Transverse colon (tissue), 3 donors: Measurements from ENCODE around the gene LIN7B.

Experiments used
- POLR2A ChIP-seq: fragments of 450-650 bp; IDR thresholded peaks from one replicate; pipeline ENCODE4 v1.6.1; 2016; ENCODE audit warnings: antibody characterized with exemption, mild to moderate bottlenecking, moderate library complexity
- TF ChIP-seq, protein P1 (sequence below), 5 experiments: fragments of 200-600 bp in 3 of 5; fragments of 450-650 bp in 2 of 5; sonication (generic) in 3 of 5; IDR thresholded peaks; 1 replicate in 2 of 5; 2 replicates in 3 of 5; pipeline ENCODE4 v1.5.1; 2016 to 2017; ENCODE audit warnings: antibody characterized with exemption in 5 of 5, inconsistent platforms in 3 of 5, mild to moderate bottlenecking in 2 of 5, moderate library complexity in 1 of 5

DNA sequence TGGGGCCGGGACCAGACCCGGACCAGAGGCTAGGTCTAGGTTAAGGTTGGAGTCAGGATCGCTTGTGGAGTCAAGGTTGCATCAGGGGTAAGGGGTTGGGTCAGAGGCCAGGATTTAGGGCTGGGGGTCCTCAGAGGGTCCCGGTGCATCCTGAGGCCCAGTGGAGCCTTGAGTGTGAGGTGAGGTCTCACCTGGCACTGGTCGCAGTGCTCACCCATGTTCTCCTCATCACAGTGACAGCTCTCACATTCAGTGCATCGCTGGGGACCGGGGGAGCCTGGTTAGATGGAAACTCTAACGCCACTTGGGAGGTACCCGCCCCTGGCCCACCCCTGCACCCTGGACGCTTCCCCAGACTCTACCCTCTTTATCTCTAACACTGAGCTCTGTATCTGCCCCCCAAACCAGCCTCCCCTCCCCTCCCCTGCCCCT is 38.0 kb downstream of the LIN7B start:
- TF ChIP-seq, protein P1, sequence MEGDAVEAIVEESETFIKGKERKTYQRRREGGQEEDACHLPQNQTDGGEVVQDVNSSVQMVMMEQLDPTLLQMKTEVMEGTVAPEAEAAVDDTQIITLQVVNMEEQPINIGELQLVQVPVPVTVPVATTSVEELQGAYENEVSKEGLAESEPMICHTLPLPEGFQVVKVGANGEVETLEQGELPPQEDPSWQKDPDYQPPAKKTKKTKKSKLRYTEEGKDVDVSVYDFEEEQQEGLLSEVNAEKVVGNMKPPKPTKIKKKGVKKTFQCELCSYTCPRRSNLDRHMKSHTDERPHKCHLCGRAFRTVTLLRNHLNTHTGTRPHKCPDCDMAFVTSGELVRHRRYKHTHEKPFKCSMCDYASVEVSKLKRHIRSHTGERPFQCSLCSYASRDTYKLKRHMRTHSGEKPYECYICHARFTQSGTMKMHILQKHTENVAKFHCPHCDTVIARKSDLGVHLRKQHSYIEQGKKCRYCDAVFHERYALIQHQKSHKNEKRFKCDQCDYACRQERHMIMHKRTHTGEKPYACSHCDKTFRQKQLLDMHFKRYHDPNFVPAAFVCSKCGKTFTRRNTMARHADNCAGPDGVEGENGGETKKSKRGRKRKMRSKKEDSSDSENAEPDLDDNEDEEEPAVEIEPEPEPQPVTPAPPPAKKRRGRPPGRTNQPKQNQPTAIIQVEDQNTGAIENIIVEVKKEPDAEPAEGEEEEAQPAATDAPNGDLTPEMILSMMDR (IDR thresholded peaks at IDR 0.05) = no peak
- no peak for TF ChIP-seq POLR2A
